Right lung (tissue), 5 donors: ENCODE results near the gene SUSD6. TPM values are rescaled to one million over a fixed set of nuclear protein-coding genes. Genes with fewer than 3 reads are reported as not detected.
"Not testable (repeated sequence)": the region's sequence is repeated elsewhere in the genome, so short reads cannot be mapped to it uniquely, and the experiment has no call there.

Experiments used
- DNase-seq, 2 donors: peaks; one replicate each; pipeline ENCODE4 v3.0.0-alpha.2; 2013
- polyA plus RNA-seq, 5 donors: library from polyadenylated mRNA; unstranded; fragments of 120-200 nt; gene quantifications; one replicate each; pipeline versions ENCODE4 v1.2.1 to v1.2.3, GENCODE V29; 2013; ENCODE audit warnings: inconsistent platforms in 1 of 5, low replicate concordance in 1 of 5; ENCODE audit not compliant: insufficient read length in 5 of 5, insufficient read depth in 1 of 5

Gene SUSD6
- polyA plus RNA-seq, 5 donors: 23.6 to 36.9 (median 29.3) TPM

GRCh38 chr14:69693801-69694729 lies 82.7 kb downstream of the SUSD6 start:
- DNase-seq: no peak

GRCh38 chr14:69694730-69695281 lies 83.4 kb downstream of the SUSD6 start:
- no peak for DNase-seq

- DNase-seq: no peak
These were observed 84.2 kb downstream of the SUSD6 start for GRCh38 chr14:69695322-69696203.

GRCh38 chr14:69696204-69696527 lies 84.8 kb downstream of the SUSD6 start:
- DNase-seq: no peak

GRCh38 chr14:69696633-69697557 lies 85.5 kb downstream of the SUSD6 start:
- DNase-seq: no peak

- DNase-seq: no peak
These were observed 87.2 kb downstream of the SUSD6 start for GRCh38 chr14:69698572-69698971.

GRCh38 chr14:69699243-69699642 lies 87.8 kb downstream of the SUSD6 start:
- not testable (repeated sequence) for DNase-seq

GRCh38 chr14:69699748-69700303 lies 88.4 kb downstream of the SUSD6 start:
- no peak for DNase-seq

GRCh38 chr14:69700575-69700974 lies 89.2 kb downstream of the SUSD6 start:
- no peak for DNase-seq

GRCh38 chr14:69701291-69701690 lies 89.9 kb downstream of the SUSD6 start:
- DNase-seq: no peak

GRCh38 chr14:69701857-69702256 lies 90.5 kb downstream of the SUSD6 start:
- DNase-seq: no peak

- no peak for DNase-seq
These were observed 91.9 kb downstream of the SUSD6 start for GRCh38 chr14:69703047-69704039.

GRCh38 chr14:69704319-69704718 lies 92.9 kb downstream of the SUSD6 start:
- no peak for DNase-seq

GRCh38 chr14:69705706-69706105 lies 94.3 kb downstream of the SUSD6 start:
- no peak for DNase-seq

- no peak for DNase-seq
These were observed 96.7 kb downstream of the SUSD6 start for GRCh38 chr14:69708049-69708448.

GRCh38 chr14:69708586-69709560 lies 97.5 kb downstream of the SUSD6 start:
- no peak for DNase-seq

GRCh38 chr14:69710378-69710777 lies 99.0 kb downstream of the SUSD6 start:
- no peak for DNase-seq

- DNase-seq: peak; percentile 68 to 72
These were observed 99.7 kb downstream of the SUSD6 start for GRCh38 chr14:69711065-69711464.
